Neural progenitor cell (in vitro differentiated cells): Measurements from ENCODE around the gene KIRREL2. TPM values are rescaled to one million over a fixed set of nuclear protein-coding genes. Genes with fewer than 3 reads are reported as not detected.

ENCODE experiments used
- DNase-seq: peaks from one replicate; pipeline ENCODE4 v3.0.0-alpha.2; 2016; ENCODE audit warnings: low spot score
- H2AFZ ChIP-seq: fragments of 200-600 bp; sonication (generic); replicated peaks from 2 replicates; pipeline ENCODE4 v1.6.1; 2016; ENCODE audit warnings: antibody characterized with exemption
- H3F3A ChIP-seq: fragments of 200-600 bp; sonication (generic); 2 replicates; pipeline ENCODE4 v1.6.1; 2016; ENCODE audit warnings: antibody characterized with exemption, low read depth
- H3K27ac ChIP-seq: fragments of 200-600 bp; sonication (generic); 2 replicates; pipeline ENCODE4 v1.5.1; 2016; ENCODE audit warnings: mild to moderate bottlenecking
- H3K27me3 ChIP-seq: fragments of 200-600 bp; sonication (generic); 2 replicates; pipeline ENCODE4 v1.6.1; 2016; ENCODE audit warnings: mild to moderate bottlenecking, moderate library complexity
- H3K36me3 ChIP-seq: fragments of 200-600 bp; sonication (generic); 2 replicates; pipeline ENCODE4 v1.5.1; 2016
- H3K4me1 ChIP-seq: fragments of 200-600 bp; sonication (generic); 2 replicates; pipeline ENCODE4 v1.6.1; 2016; ENCODE audit warnings: mixed run types
- H3K4me2 ChIP-seq: fragments of 200-600 bp; sonication (generic); 2 replicates; pipeline ENCODE4 v1.6.1; 2016
- H3K4me3 ChIP-seq: fragments of 200-600 bp; sonication (generic); 2 replicates; pipeline ENCODE4 v1.5.1; 2016
- H3K79me2 ChIP-seq: fragments of 200-600 bp; sonication (generic); 2 replicates; pipeline ENCODE4 v1.6.1; 2016; ENCODE audit warnings: low read depth
- H3K9ac ChIP-seq: fragments of 200-600 bp; sonication (generic); 2 replicates; pipeline ENCODE4 v1.6.1; 2016
- H3K9me3 ChIP-seq: fragments of 200-600 bp; sonication (generic); 2 replicates; pipeline ENCODE4 v1.5.1; 2016; ENCODE audit warnings: low read depth
- H4K20me1 ChIP-seq: fragments of 200-600 bp; sonication (generic); 2 replicates; pipeline ENCODE4 v1.6.1; 2016; ENCODE audit warnings: low read depth
- H3K27ac Mint-ChIP-seq: 3 replicates; pipeline ENCODE4 v1.8.0; 2021; ENCODE audit warnings: mixed read lengths
- H3K27me3 Mint-ChIP-seq: 2 replicates; pipeline ENCODE4 v1.8.0; 2022; ENCODE audit warnings: low read depth, mild to moderate bottlenecking, inconsistent platforms, moderate library complexity, mixed read lengths; ENCODE audit not compliant: insufficient read depth
- H3K36me3 Mint-ChIP-seq: 3 replicates; pipeline ENCODE4 v1.8.0; 2021; ENCODE audit warnings: mixed read lengths
- H3K4me1 Mint-ChIP-seq: 3 replicates; pipeline ENCODE4 v1.8.0; 2021; ENCODE audit warnings: mixed read lengths
- H3K4me3 Mint-ChIP-seq: 3 replicates; pipeline ENCODE4 v1.8.0; 2021; ENCODE audit warnings: mild to moderate bottlenecking, moderate library complexity, mixed read lengths
- H3K9me3 Mint-ChIP-seq: 3 replicates; pipeline ENCODE4 v1.8.0; 2020; ENCODE audit warnings: mixed read lengths
- CTCF ChIP-seq: fragments of 200-600 bp; sonication (generic); IDR thresholded peaks from 2 replicates; pipeline ENCODE4 v1.5.1; 2017; ENCODE audit warnings: antibody characterized with exemption, mild to moderate bottlenecking
- EZH2 ChIP-seq: fragments of 200-600 bp; sonication (generic); IDR thresholded peaks from 2 replicates; pipeline ENCODE4 v1.6.1; 2017; ENCODE audit warnings: antibody characterized with exemption, mild to moderate bottlenecking, moderate library complexity
- EZH2phosphoT487 ChIP-seq: fragments of 200-600 bp; sonication (generic); IDR thresholded peaks from 2 replicates; pipeline ENCODE4 v1.6.1; 2017; ENCODE audit warnings: antibody characterized with exemption
- total RNA-seq: library from RNA; depleted of rRNA; stranded (reverse); fragments of >200 nt; gene quantifications from 2 replicates; pipeline ENCODE4 v1.2.3, GENCODE V29; 2015; ENCODE audit warnings: low replicate concordance

Gene KIRREL2
- total RNA-seq, 1 donor from 2014 or later: 2.4 TPM

GRCh38 chr19:35899547-35900214, 43.0 kb downstream of the KIRREL2 start:
- H3K9me3 Mint-ChIP-seq: no peaks in the 10 kb centered on the region
- Histone ChIP-seq H3K4me2 (peak overlapping the region; percentile 92), H3F3A (peaks cover 13% of the 10 kb centered on the region), H4K20me1 (no peaks in the 10 kb centered on the region), H3K79me2 (peaks cover 4% of the 10 kb centered on the region), H3K9ac (no peak overlapping the region), H3K4me1 (no peaks in the 10 kb centered on the region), H3K4me3 (peak overlapping the region; percentile 99), H2AFZ (no peak overlapping the region), H3K27ac (no peak overlapping the region), H3K27me3 (peaks cover 33% of the 10 kb centered on the region), H3K9me3 (no peaks in the 10 kb centered on the region), H3K36me3 (no peaks in the 10 kb centered on the region)
- DNase-seq: peak; percentile 67
- H3K36me3 Mint-ChIP-seq: peaks cover 5% of the 10 kb centered on the region
- H3K4me3 Mint-ChIP-seq: peak overlapping the region; percentile 96
- no peak overlapping the region for H3K27ac Mint-ChIP-seq
- peaks cover 16% of the 10 kb centered on the region for H3K27me3 Mint-ChIP-seq
- peaks cover 24% of the 10 kb centered on the region for H3K4me1 Mint-ChIP-seq
- TF ChIP-seq CTCF (no peak), EZH2phosphoT487 (no peak), EZH2 (no peak)

- H3K27ac ChIP-seq: no peak overlapping the region
- TF ChIP-seq CTCF (no peak), EZH2 (no peak), EZH2phosphoT487 (no peak)
- peak overlapping the region; percentile 92 for H3K4me2 ChIP-seq
- no peaks in the 10 kb centered on the region for H3K9me3 ChIP-seq
- Mint-ChIP-seq H3K4me3 (peak overlapping the region; percentile 96), H3K27ac (no peak overlapping the region), H3K36me3 (no peaks in the 10 kb centered on the region), H3K27me3 (peaks cover 16% of the 10 kb centered on the region), H3K9me3 (no peaks in the 10 kb centered on the region), H3K4me1 (peaks cover 29% of the 10 kb centered on the region)
- H3K27me3 ChIP-seq: peaks cover 33% of the 10 kb centered on the region
- H3K36me3 ChIP-seq: no peaks in the 10 kb centered on the region
- peaks cover 4% of the 10 kb centered on the region for H3K79me2 ChIP-seq
- H3K4me1 ChIP-seq: no peaks in the 10 kb centered on the region
- H3K4me3 ChIP-seq: peak overlapping the region; percentile 99
- H2AFZ ChIP-seq: no peak overlapping the region
- no peaks in the 10 kb centered on the region for H4K20me1 ChIP-seq
- no peak for DNase-seq
- no peak overlapping the region for H3K9ac ChIP-seq
- H3F3A ChIP-seq: peaks cover 13% of the 10 kb centered on the region
These were observed 44.4 kb downstream of the KIRREL2 start for GRCh38 chr19:35901055-35901644.

GRCh38 chr19:35901854-35902661, 45.3 kb downstream of the KIRREL2 start, which contains the start of gene HCST:
HCST (plus strand) TSS chr19:35902529; CDS start chr19:35902594, 65 bp downstream.
- Histone ChIP-seq H3K4me3 (peak within 1 kb of the TSS; percentile 37), H3K9me3 (no peaks in the 10 kb centered on the region), H3K4me2 (peak within 1 kb of the TSS; percentile 68), H2AFZ (peak within 1 kb of the TSS; percentile 78), H3K4me1 (no peaks in the 10 kb centered on the region), H3K27ac (no peak within 1 kb of the TSS), H3F3A (peaks cover 13% of the 10 kb centered on the region), H3K36me3 (no peaks in the 10 kb centered on the region), H4K20me1 (no peaks in the 10 kb centered on the region), H3K79me2 (peaks cover 4% of the 10 kb centered on the region), H3K9ac (no peak within 1 kb of the TSS), H3K27me3 (peaks cover 33% of the 10 kb centered on the region)
- Mint-ChIP-seq H3K4me1 (peaks cover 31% of the 10 kb centered on the region), H3K4me3 (peak within 1 kb of the TSS; percentile 96), H3K27me3 (peaks cover 16% of the 10 kb centered on the region), H3K27ac (peak within 1 kb of the TSS; percentile 69), H3K9me3 (no peaks in the 10 kb centered on the region), H3K36me3 (no peaks in the 10 kb centered on the region)
- TF ChIP-seq CTCF (no peak), EZH2phosphoT487 (no peak), EZH2 (no peak)
- no peak for DNase-seq
